GM19372 (cell line): ENCODE measurements around the gene KRR1.
A peak's percentile ranks its signal among the peaks of the same experiment; 100 is the strongest.

Experiments used
- ATAC-seq: cut with Tn5 transposase; IDR thresholded peaks from one replicate; pipeline ENCODE4 v1.9.1; 2021; ENCODE audit warnings: mild to moderate bottlenecking, low read depth, moderate library complexity; ENCODE audit not compliant: unreplicated experiment

KRR1 gene

GRCh38 chr12:75511116-75512048 is at the start of gene KRR1:
TSS of gene KRR1 (minus strand) at chr12:75511609. CDS start at chr12:75511597, 12 bp downstream.
- peak; percentile 93 for ATAC-seq

DNA sequence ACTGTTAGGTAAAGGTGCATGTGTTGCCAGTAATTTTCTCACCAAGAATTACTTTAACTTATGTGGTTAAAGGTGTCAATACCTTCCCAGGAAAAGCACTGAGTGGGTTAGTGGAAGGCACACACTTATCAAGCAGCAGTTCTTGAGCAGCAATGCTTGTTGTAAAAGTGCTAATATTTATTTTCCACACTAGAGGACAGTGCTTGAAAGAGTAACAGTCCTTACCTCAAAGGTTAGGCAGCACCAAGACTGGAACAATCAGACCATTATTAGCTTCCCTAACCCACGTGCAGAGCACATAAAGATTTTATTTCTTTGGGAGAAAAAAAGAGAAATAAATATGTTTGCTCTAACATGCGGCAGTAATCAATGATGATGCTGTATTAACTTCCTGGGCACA is 48.8 kb upstream of the KRR1 start:
- peak; percentile 54 for ATAC-seq

- ATAC-seq, result no peak
Measured at GRCh38 chr12:75558287-75558686, 46.9 kb upstream of the KRR1 start.

DNA sequence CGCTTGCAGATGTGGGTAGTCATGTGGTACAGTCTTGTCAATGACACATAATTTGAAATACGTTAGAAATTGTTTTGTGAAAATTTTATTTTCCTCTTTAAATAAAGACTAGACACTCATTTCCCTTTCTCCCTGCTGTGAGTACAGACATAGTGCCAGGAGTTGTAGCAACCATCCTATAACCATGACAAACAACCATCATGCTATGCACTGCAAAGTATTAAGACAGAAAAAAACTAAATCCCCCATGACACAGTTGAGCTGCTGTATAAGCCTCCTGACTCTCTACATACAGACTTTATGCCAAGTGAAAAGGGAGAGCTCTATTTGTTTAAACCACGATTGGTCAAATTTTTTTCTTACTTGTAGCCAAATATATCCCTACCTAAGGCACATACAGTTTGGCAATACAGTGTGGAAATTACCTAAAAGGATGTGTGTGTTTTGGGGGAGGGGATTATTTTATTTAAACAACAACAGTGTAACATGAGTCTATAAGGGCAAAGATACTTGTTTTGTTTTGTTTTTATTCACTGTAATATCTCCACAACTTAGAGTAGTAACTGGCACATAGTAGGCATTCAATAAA is 45.0 kb upstream of the KRR1 start:
- ATAC-seq, result no peak

DNA sequence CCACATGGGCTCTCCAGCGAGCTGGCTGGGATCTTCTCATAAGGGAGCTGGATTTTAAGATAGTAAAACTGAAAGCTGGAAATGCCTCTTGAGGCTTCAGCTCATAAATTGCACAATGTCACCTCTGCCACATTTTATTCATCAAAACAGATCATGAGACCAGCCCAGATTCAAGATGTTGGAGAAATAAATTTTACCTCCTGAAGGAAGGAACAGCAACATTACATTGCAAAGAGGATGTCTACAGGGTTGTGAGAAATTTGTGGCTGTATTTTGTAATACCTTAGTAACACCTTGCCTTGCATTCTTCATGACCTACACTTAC is 43.1 kb upstream of the KRR1 start:
- ATAC-seq, result no peak

GRCh38 chr12:75553836-75554555 is 42.6 kb upstream of the KRR1 start:
- no peak for ATAC-seq

GRCh38 chr12:75553398-75553797 is 42.0 kb upstream of the KRR1 start:
- ATAC-seq, result no peak

DNA sequence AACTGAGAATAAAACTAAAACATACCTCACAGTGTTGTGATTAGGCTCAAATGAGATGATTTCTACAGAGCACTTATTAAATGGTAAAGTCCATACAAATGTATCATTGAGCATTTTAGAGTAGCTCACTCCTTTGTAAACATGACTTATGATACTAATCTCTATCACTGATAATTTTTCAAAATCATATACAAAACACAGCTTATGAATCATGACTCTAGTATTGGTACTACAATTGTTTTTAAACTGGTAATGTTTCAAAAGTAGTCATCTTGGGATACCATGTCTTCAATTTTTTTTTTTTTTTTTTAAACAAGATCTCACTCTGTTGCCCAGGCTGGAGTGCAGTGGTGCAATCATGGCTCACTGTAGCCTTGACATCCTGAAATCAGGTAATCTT is 40.1 kb upstream of the KRR1 start:
- no peak for ATAC-seq

DNA sequence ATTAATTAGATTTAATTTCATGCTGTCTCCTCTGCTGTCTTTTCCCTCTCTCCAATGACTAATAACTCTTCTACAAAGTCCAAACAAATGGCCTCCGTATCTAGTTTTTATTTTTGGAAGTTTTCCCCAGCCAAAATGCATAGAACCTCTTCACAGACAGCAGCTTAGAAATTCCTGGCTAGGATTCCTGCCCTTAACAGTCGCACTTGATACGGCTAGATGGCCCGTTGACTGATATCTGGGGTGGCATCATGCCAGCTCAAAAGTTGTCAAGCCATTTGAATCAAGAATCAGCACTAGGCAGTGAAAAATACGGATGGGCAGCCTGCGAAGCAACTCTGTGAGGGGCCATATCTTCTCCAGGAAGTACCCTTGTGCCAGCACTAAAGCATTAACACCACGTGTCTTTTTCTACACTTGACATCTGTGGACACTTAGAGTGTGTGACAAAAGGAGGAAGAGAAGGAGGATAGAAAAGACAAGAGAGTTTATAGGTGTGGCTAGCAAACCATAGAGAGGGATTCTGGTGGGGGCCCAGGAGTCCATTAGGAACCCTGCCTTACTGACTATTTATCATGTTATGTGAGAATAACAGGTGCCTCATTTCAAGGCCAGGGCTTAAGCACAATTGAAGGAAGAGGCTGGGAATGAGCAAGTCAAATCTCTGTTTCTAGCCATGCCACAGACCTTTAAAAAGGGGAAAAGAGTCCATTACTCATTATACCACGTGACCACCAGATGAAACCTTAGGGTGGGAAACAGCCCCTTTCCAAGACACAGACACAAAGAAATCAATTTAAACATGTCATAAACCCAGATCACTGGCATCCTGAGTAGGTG is 39.2 kb upstream of the KRR1 start:
- no peak for ATAC-seq

DNA sequence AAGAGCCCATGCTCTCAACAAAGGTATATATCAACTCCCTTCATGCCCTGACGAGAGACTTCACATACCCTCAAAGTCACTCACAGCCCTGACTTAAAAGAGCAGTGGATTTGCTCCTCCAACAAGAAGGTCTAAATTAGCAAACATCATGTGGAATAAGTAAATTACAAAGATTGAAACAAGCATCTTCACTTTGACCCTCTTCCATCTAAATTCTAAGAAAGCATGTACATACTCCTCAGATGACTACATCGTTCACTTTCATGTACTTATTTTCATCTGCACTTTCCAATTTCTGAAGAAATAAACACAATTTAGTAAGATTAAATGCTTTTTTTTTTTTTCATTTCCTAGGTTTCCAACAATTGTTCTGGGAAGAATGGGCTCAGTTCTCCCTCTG is 38.6 kb upstream of the KRR1 start:
- ATAC-seq, result no peak

DNA sequence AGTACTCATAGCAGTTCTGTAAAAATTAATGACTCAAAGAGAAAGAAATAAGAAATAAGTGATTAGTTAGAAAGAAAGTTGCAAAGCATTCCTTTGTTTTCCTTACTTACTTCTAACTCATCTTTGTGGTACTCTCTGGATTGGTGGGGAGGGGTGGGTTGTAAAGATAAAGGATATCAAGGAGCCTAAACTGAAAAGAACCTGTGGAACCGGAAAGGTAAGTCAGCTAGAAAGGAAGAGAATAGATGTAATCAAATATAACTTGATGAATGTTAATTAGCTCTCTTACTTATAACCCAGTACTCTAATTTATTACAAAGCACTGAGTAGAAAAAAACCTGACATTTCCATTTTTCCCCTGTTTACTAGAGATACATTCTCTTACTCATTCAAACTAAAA is 37.5 kb upstream of the KRR1 start:
- no peak for ATAC-seq

DNA sequence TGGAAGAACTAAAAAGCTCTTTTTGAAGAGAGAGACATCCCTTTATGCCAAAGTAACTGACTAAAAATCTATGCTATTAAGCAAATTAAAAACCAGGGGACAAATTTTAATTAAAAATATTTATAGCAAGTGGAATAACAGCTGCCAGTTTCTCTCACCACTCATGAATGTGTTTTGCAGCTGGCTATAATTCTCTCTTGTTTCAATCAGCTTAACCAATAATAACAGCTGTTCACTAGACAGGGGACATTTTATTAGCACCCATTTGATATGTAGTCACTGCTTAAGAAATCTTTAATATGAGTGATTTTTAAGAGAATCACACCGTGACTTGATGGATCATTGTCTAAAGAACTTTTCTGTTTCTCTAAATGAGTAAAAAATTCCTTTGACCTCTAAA is 34.2 kb upstream of the KRR1 start:
- no peak for ATAC-seq

DNA sequence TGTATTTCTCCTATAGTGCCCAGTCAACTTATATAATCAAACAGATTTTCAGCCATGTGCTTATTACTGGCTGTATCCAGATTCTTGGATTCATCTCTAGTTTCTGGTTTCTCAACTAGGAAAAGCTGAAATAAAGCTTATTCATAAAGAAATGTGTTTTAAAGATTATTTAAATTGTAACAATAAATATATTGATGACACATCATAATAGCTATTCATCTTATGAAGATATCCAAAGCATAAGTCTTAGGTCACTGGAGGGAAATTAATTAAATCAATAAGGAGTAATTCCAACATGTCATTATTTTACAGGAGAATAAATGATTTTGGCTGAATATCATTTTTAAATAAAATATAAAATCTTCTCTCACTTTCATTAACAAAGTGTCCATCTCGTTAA is 32.1 kb upstream of the KRR1 start:
- no peak for ATAC-seq

- no peak for ATAC-seq
Measured at GRCh38 chr12:75542942-75543341, 31.5 kb upstream of the KRR1 start.

DNA sequence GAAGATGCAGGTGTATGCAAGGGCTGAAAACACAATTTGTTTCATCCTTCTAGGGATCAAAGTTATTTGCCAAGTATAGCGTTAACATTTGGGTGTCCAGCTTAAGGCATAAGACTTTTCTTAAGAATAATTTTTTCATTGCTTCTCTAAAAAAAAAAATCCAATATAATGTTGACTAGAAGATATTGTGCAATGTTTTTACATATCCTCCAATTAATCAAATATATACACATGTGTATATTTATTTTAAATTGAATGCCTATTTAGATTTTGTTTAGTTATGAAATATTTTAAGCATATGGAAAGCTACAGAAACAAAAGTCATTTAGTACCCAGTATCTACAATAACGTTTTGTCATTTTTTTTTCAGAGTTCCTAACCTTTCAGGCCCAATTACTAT is 28.5 kb upstream of the KRR1 start:
- no peak for ATAC-seq

DNA sequence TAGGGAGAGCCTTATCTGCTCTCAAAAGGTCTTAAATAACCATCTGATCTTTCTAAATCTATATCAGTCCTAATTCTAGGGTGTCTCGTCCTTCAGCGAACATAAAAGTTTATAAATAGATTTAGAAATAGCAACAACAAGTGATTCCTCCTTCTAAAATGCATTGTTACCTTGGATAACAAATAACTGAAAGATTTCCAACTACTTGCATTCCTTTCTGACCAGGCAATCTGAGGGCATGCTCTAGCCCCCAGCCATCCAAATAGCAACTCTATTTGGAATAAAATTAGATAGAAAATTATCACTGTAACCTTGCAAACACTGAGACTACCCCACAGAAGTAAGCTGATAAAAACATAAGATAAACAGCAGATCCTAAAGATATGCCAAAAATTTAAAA is 21.8 kb upstream of the KRR1 start:
- no peak for ATAC-seq

- ATAC-seq, result no peak
Measured at GRCh38 chr12:75529826-75530225, 18.4 kb upstream of the KRR1 start.

DNA sequence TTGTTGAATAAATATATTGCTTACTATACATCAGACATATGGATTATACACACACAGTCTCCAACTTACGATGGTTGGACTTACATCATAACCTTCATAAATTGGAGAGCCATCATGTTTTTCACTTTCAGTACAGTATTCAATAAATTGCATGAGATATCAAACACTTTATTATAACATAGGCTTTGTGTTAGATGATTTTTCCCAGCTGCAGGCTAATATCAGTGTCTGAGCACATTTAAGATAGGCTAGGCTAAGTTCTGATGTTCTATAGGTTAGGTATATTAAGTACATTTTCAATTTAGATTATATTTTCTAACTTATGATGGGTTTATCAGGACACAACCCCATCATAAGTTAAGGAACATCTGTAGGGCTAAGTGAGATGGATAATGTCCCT is 17.9 kb upstream of the KRR1 start:
- no peak for ATAC-seq

DNA sequence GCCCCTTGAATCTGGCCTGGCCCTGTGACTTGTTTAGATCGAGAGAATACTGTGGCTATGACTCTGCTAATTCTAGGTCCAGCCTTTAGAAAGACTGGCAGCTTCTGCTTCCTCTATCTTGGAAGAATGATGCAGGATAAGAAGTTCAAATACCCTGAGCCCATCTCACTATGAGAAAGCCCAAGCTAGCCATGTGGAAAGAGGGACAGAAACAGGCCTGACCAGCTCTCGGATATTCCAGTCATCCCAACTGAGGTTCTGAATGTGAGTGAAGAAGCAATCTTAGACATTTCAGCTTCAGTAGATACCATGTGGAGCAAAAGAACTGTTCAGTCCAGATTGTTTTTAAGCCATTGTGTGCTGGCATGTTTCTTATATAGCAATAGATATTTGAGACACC is 17.3 kb upstream of the KRR1 start:
- no peak for ATAC-seq

- no peak for ATAC-seq
Measured at GRCh38 chr12:75528272-75528671, 16.9 kb upstream of the KRR1 start.
